MM.1S (cell line): Measurements from ENCODE around the gene PTPRN2.

Experiments used
- DNase-seq: peaks from one replicate; pipeline ENCODE4 v3.0.0-alpha.2; 2015
- H2AFZ ChIP-seq: fragments of 300-600 bp; sonication (generic); 2 replicates; pipeline ENCODE4 v1.6.0; 2016; ENCODE audit warnings: antibody characterized with exemption, low read length
- H3F3A ChIP-seq: fragments of 300-600 bp; sonication (generic); 2 replicates; pipeline ENCODE4 v1.6.1; 2016; ENCODE audit warnings: mild to moderate bottlenecking, antibody characterized with exemption, low read length, moderate library complexity, mixed read lengths; ENCODE audit not compliant: insufficient read depth
- H3K27ac ChIP-seq: fragments of 300-600 bp; sonication (generic); 2 replicates; pipeline ENCODE4 v1.5.1; 2016; ENCODE audit warnings: mild to moderate bottlenecking, low read length
- H3K27me3 ChIP-seq: fragments of 300-600 bp; sonication (generic); replicated peaks from 2 replicates; pipeline ENCODE4 v1.6.0; 2016; ENCODE audit warnings: low read length; ENCODE audit not compliant: insufficient read depth
- H3K36me3 ChIP-seq: fragments of 300-600 bp; sonication (generic); replicated peaks from 2 replicates; pipeline ENCODE4 v1.6.1; 2016; ENCODE audit warnings: mild to moderate bottlenecking, low read length, mixed read lengths; ENCODE audit not compliant: insufficient read depth
- H3K4me1 ChIP-seq: fragments of 300-600 bp; sonication (generic); 2 replicates; pipeline ENCODE4 v1.6.1; 2016; ENCODE audit warnings: low read length, mixed read lengths
- H3K4me2 ChIP-seq: fragments of 300-600 bp; sonication (generic); 2 replicates; pipeline ENCODE4 v1.6.0; 2016; ENCODE audit warnings: low read depth, low read length
- H3K4me3 ChIP-seq: fragments of 300-600 bp; sonication (generic); 2 replicates; pipeline ENCODE4 v1.5.1; 2016; ENCODE audit warnings: low read length, mixed read lengths
- H3K79me2 ChIP-seq: fragments of 300-600 bp; sonication (generic); 2 replicates; pipeline ENCODE4 v1.6.1; 2016; ENCODE audit warnings: mixed run types, low read length, mixed read lengths
- H3K9ac ChIP-seq: fragments of 300-600 bp; sonication (generic); 2 replicates; pipeline ENCODE4 v1.6.1; 2016; ENCODE audit warnings: low read length, mixed read lengths
- H3K9me2 ChIP-seq: fragments of 300-600 bp; sonication (generic); replicated peaks from 2 replicates; pipeline ENCODE4 v1.6.1; 2016; ENCODE audit warnings: mild to moderate bottlenecking, low read length, mixed read lengths; ENCODE audit not compliant: insufficient read depth
- H3K9me3 ChIP-seq: fragments of 300-600 bp; sonication (generic); replicated peaks from 2 replicates; pipeline ENCODE4 v1.6.1; 2016; ENCODE audit warnings: mild to moderate bottlenecking, low read length, mixed read lengths; ENCODE audit not compliant: insufficient read depth
- H4K20me1 ChIP-seq: fragments of 300-600 bp; sonication (generic); 2 replicates; pipeline ENCODE4 v1.6.1; 2016; ENCODE audit warnings: mild to moderate bottlenecking, low read length, moderate library complexity, mixed read lengths; ENCODE audit not compliant: insufficient read depth
- CTCF ChIP-seq: fragments of 300-600 bp; sonication (generic); IDR thresholded peaks from 2 replicates; pipeline ENCODE4 v1.5.1; 2016; ENCODE audit warnings: antibody characterized with exemption, low read length, mixed read lengths
- EZH2 ChIP-seq: fragments of 300-600 bp; sonication (generic); optimal IDR thresholded peaks from 2 replicates; pipeline ENCODE3; 2017; ENCODE audit warnings: low read depth, mild to moderate bottlenecking, antibody characterized with exemption, low read length, mixed read lengths
- EZH2phosphoT487 ChIP-seq: fragments of 300-600 bp; sonication (generic); IDR thresholded peaks from 2 replicates; pipeline ENCODE4 v1.6.1; 2018; ENCODE audit warnings: antibody characterized with exemption, low read length

PTPRN2 gene

GRCh38 chr7:158121441-158122045 lies 466.1 kb downstream of the PTPRN2 start:
- H3K4me3 ChIP-seq = no peak overlapping the region
- H4K20me1 ChIP-seq = no peaks in the 10 kb centered on the region
- TF ChIP-seq CTCF (no peak), EZH2 (no peak), EZH2phosphoT487 (no peak)
- H3K36me3 ChIP-seq = no peaks in the 10 kb centered on the region
- peaks cover 79% of the 10 kb centered on the region for H3K27me3 ChIP-seq
- no peak overlapping the region for H3K9ac ChIP-seq
- no peaks in the 10 kb centered on the region for H3K4me1 ChIP-seq
- no peak for DNase-seq
- no peaks in the 10 kb centered on the region for H3F3A ChIP-seq
- H3K79me2 ChIP-seq = no peaks in the 10 kb centered on the region
- no peaks in the 10 kb centered on the region for H3K9me3 ChIP-seq
- no peak overlapping the region for H2AFZ ChIP-seq
- H3K27ac ChIP-seq = no peak overlapping the region
- no peaks in the 10 kb centered on the region for H3K9me2 ChIP-seq
- H3K4me2 ChIP-seq = no peak overlapping the region

GRCh38 chr7:158120716-158121115 lies 466.9 kb downstream of the PTPRN2 start:
- peaks cover 77% of the 10 kb centered on the region for H3K27me3 ChIP-seq
- no peak overlapping the region for H2AFZ ChIP-seq
- DNase-seq = no peak
- H3K4me3 ChIP-seq = no peak overlapping the region
- H3K27ac ChIP-seq = no peak overlapping the region
- no peak overlapping the region for H3K4me2 ChIP-seq
- no peaks in the 10 kb centered on the region for H3K9me2 ChIP-seq
- no peak overlapping the region for H3K9ac ChIP-seq
- H4K20me1 ChIP-seq = no peaks in the 10 kb centered on the region
- no peaks in the 10 kb centered on the region for H3K79me2 ChIP-seq
- no peaks in the 10 kb centered on the region for H3K9me3 ChIP-seq
- TF ChIP-seq EZH2 = no peak
- TF ChIP-seq CTCF = no peak
- no peak for TF ChIP-seq EZH2phosphoT487
- no peaks in the 10 kb centered on the region for H3F3A ChIP-seq
- no peaks in the 10 kb centered on the region for H3K36me3 ChIP-seq
- H3K4me1 ChIP-seq = no peaks in the 10 kb centered on the region

GRCh38 chr7:158120316-158120715 lies 467.3 kb downstream of the PTPRN2 start:
- Histone ChIP-seq H3K9ac (no peak overlapping the region), H3K27me3 (peaks cover 73% of the 10 kb centered on the region), H3K27ac (no peak overlapping the region), H2AFZ (no peak overlapping the region), H3F3A (no peaks in the 10 kb centered on the region), H3K36me3 (no peaks in the 10 kb centered on the region), H3K4me1 (no peaks in the 10 kb centered on the region), H3K4me3 (no peak overlapping the region), H3K9me3 (no peaks in the 10 kb centered on the region), H4K20me1 (no peaks in the 10 kb centered on the region), H3K9me2 (no peaks in the 10 kb centered on the region), H3K79me2 (no peaks in the 10 kb centered on the region), H3K4me2 (no peak overlapping the region)
- DNase-seq = no peak
- TF ChIP-seq EZH2phosphoT487 = no peak
- no peak for TF ChIP-seq EZH2
- no peak for TF ChIP-seq CTCF
